Spleen (tissue), 7 donors: ENCODE data around the gene RAPSN.

Experiments used
- POLR2AphosphoS5 ChIP-seq, 3 donors: sonication (generic); formaldehyde crosslinking; IDR thresholded peaks; one replicate each; pipeline ENCODE4 v1.5.1; 2017; ENCODE audit warnings: antibody characterized with exemption in 3 of 3
- TF ChIP-seq, protein P1 (sequence below), 11 experiments: fragments of 200-600 bp in 7 of 11; fragments of 450-650 bp in 4 of 11; sonication (generic) in 4 of 11; IDR thresholded peaks in 8 of 11; conservative IDR thresholded peaks in 3 of 11; 1 replicate in 7 of 11; 2 replicates in 4 of 11; pipeline versions ENCODE4 v1.4.0 to v1.8.0; 2016 to 2021; ENCODE audit warnings: antibody characterized with exemption in 11 of 11, inconsistent platforms in 4 of 11, mild to moderate bottlenecking in 1 of 11
- donor health status: DM: no; HTN: no; CAD: no; lungs with moderate emphysema.
- donor health status: DM: no; HTN: no; CAD: no.
- donor health status: DM: no; HTN: no; CAD: no.

DNA sequence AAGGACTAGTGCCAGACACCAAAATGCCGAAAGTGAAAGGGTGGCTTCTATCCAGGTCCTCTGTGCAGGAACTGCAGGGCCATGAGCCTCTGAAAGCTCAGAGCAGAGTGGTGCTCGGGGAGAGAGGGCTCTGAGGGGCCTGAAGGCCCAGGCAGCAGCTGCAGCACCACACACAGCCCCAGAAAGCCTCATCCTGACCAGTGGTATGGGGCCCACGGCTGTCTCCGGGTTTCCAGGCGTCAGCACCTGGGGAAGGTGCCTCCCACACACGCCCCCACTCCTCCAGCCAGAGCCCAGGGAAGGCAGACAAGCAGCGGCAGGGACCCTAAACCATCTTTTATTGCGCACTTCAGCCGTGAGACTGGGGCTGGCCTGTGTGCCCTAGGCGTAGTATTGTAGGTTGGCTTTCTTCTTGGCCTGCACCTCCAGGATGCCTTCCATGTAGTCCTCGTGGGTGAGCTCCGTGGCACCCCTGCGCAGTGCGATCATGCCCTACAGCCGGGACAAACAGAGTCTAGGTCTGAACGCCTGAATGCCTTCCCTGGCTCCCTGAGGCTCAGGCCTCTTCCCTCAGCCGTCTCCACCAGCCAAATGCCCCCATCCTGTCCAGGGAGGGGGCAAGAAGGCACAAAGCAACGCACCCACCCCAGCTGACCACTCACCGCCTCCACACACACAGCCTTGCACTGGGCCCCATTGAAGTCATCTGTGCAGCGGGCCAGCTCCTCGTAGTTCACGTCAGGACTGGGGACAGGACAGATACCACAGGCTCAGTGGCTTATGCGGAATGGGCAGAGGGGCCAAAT, 30.3 kb downstream of the RAPSN start:
- peak; percentile 25 to 66 (median 53) for TF ChIP-seq POLR2AphosphoS5 (IDR thresholded peaks at IDR 0.05)
- TF ChIP-seq, protein P1, sequence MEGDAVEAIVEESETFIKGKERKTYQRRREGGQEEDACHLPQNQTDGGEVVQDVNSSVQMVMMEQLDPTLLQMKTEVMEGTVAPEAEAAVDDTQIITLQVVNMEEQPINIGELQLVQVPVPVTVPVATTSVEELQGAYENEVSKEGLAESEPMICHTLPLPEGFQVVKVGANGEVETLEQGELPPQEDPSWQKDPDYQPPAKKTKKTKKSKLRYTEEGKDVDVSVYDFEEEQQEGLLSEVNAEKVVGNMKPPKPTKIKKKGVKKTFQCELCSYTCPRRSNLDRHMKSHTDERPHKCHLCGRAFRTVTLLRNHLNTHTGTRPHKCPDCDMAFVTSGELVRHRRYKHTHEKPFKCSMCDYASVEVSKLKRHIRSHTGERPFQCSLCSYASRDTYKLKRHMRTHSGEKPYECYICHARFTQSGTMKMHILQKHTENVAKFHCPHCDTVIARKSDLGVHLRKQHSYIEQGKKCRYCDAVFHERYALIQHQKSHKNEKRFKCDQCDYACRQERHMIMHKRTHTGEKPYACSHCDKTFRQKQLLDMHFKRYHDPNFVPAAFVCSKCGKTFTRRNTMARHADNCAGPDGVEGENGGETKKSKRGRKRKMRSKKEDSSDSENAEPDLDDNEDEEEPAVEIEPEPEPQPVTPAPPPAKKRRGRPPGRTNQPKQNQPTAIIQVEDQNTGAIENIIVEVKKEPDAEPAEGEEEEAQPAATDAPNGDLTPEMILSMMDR (IDR thresholded peaks at IDR 0.05 in 8 of 11, conservative IDR thresholded peaks at IDR 0.05 in 3 of 11), result no peak
